Measurements from ENCODE around the gene IDI1. TPM values are rescaled to one million over a fixed set of nuclear protein-coding genes. Genes with fewer than 3 reads are reported as not detected.

Gene IDI1
- total RNA-seq, 3 donors from 2014 or later: 26.2 to 48.4 (median 45.1) TPM

DNA sequence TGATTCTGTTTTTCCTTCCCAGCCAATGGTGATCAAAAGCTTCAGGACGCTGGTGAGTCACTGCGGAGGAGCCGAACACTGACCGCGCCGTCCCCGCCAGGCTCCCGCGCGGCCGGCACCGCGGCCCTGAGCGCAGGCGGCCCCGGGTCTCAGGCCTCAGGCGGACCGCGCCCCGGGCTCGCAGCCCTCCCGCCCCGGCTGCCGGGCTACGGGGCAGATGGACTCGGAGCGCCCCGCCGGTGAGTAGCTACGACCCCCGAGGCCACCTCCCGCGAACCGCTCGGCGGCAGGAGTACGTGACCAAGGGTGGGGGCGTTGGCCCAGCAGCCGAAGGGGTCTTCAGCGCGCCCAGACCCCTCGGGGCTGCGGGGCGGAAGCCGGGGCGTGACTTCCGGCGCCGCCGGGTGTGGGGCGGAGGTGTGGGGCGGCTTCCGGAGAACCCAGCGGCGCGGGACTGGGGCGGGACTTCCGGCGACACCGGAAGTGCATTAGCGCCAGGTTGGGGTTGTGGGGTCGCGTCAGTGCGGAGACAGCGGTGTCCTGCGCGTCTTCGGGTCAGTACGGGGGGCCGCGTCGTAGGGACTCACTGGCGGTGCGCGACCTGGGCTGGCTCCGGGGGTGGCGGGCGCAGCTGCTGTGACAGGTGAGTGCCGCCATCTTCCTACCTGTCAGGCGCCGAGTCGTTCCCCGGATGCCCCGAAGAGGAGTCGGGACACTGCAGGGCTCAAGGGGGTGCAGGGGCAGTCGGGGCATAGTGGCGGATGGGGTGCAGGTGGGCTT, 7.6 kb upstream of the IDI1 start, which contains the start of gene WDR37:
WDR37 (plus strand) TSS at position 60 of the 780 bp plus-strand sequence. CDS start 15,771 bp downstream, outside the sequence.
- peak; percentile 63 to 82 for DNase-seq (ENCODE audit: low spot score in 2 of 2)
- Histone ChIP-seq H3K27me3 (no peaks in the 10 kb centered on the region), H3K27ac (peak within 1 kb of the TSS; percentile 98 to 99), H3K4me1 (peaks cover 0 to 5% of the 10 kb centered on the region in 2 donors), H3K9me3 (no peaks in the 10 kb centered on the region), H3K36me3 (no peaks in the 10 kb centered on the region), H3K4me3 (peak within 1 kb of the TSS; percentile 68 to 95 (median 93))
- intact Hi-C loops (cut with DNase I; ENCODE audit: low total_unique reads): no loop called here
- TF ChIP-seq, protein P1, sequence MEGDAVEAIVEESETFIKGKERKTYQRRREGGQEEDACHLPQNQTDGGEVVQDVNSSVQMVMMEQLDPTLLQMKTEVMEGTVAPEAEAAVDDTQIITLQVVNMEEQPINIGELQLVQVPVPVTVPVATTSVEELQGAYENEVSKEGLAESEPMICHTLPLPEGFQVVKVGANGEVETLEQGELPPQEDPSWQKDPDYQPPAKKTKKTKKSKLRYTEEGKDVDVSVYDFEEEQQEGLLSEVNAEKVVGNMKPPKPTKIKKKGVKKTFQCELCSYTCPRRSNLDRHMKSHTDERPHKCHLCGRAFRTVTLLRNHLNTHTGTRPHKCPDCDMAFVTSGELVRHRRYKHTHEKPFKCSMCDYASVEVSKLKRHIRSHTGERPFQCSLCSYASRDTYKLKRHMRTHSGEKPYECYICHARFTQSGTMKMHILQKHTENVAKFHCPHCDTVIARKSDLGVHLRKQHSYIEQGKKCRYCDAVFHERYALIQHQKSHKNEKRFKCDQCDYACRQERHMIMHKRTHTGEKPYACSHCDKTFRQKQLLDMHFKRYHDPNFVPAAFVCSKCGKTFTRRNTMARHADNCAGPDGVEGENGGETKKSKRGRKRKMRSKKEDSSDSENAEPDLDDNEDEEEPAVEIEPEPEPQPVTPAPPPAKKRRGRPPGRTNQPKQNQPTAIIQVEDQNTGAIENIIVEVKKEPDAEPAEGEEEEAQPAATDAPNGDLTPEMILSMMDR (IDR thresholded peaks at IDR 0.05): peak in 1 of 3 donors; percentile 16
- TF ChIP-seq POLR2A (IDR thresholded peaks at IDR 0.05) (peak; percentile 13), POLR2AphosphoS5 (IDR thresholded peaks at IDR 0.05) (peak; percentile 71 to 84 (median 75))

DNA sequence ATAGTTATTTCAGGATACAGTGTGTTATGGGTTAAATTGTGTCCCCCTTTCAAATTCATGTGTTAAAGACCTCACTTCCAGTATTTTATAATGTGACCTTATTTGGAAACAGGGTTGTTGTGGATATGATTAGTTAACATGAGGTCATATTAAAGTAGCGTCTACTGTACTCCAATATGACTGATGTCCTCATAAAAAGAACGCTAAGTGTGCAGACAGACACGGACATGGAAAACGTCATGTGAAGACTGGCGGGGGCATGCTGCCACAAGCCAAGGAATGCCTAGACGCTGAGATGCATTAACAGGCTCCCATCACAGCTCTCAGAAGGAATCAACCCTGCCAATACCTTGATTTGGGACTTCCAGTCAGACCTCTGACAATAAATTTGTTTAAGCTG, 5.8 kb upstream of the IDI1 start:
- Histone ChIP-seq H3K27me3 (no peaks in the 10 kb centered on the region), H3K4me3 (peak overlapping the region in 1 of 3 donors; percentile 93), H3K27ac (no peak overlapping the region), H3K36me3 (no peaks in the 10 kb centered on the region), H3K4me1 (peaks cover 0 to 13% of the 10 kb centered on the region in 2 donors), H3K9me3 (no peaks in the 10 kb centered on the region)
- TF ChIP-seq POLR2AphosphoS5 (IDR thresholded peaks at IDR 0.05) (no peak), POLR2A (IDR thresholded peaks at IDR 0.05) (no peak)
- TF ChIP-seq, protein P1 (IDR thresholded peaks at IDR 0.05): no peak
- intact Hi-C loops (cut with DNase I; ENCODE audit: low total_unique reads): no loop called here
- no peak for DNase-seq (ENCODE audit: low spot score in 2 of 2)

DNA sequence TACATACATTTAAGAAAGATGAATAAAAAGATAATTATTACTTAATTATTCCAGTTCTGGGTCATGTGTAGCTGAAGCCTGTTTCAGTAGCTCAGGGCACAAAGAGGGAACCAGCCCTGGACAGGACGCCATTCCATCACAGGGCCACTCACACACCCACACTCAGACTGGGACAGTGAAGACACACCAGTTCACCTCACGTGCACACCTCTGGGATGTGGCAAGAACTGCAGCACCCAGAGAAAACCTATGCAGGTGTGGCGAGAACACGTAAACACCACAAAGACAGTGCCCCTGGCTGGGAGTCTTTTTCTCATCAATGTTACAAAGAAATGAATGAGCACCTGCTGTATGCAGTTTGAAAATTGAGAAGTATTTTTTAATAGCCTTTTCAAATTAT, 1.6 kb upstream of the IDI1 start:
- H3K9me3 ChIP-seq: no peaks in the 10 kb centered on the region
- H3K36me3 ChIP-seq: no peaks in the 10 kb centered on the region
- H3K27ac ChIP-seq: peak overlapping the region in 1 of 2 donors; percentile 99
- intact Hi-C loops (cut with DNase I; ENCODE audit: low total_unique reads): no loop called here
- H3K4me3 ChIP-seq: no peak overlapping the region
- no peaks in the 10 kb centered on the region for H3K27me3 ChIP-seq
- peaks cover 0 to 12% of the 10 kb centered on the region in 2 donors for H3K4me1 ChIP-seq
- TF ChIP-seq, protein P1 (IDR thresholded peaks at IDR 0.05): no peak
- TF ChIP-seq POLR2AphosphoS5 (IDR thresholded peaks at IDR 0.05) (no peak), POLR2A (IDR thresholded peaks at IDR 0.05) (no peak)
- no peak for DNase-seq (ENCODE audit: low spot score in 2 of 2)

DNA sequence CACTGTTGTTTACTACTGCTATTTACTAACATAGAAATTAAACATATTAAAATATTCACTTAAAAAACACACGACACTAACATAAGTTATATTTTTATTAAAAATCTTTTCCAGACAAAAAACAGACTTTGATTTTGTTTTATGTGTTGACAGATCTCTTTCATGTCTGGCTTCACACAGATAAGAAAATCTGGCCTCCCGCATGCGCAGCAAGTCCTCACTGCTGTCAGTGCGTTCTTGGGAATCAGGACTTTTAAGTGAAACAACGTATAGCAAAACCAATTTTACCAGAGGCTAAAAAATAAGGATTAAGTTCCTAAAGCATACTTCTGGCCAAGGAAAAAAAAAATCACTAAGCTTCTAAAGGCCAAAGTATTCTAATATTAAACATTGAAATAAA, 1.2 kb upstream of the IDI1 start:
- Histone ChIP-seq H3K36me3 (no peaks in the 10 kb centered on the region), H3K9me3 (no peaks in the 10 kb centered on the region), H3K4me1 (peaks cover 0 to 8% of the 10 kb centered on the region in 2 donors), H3K27ac (peak overlapping the region in 1 of 2 donors; percentile 99), H3K27me3 (no peaks in the 10 kb centered on the region), H3K4me3 (peak overlapping the region; percentile 64 to 89 (median 83))
- intact Hi-C loops (cut with DNase I; ENCODE audit: low total_unique reads): no loop called here
- TF ChIP-seq POLR2AphosphoS5 (IDR thresholded peaks at IDR 0.05) (no peak), POLR2A (IDR thresholded peaks at IDR 0.05) (no peak)
- TF ChIP-seq, protein P1 (IDR thresholded peaks at IDR 0.05): no peak
- no peak for DNase-seq (ENCODE audit: low spot score in 2 of 2)

DNA sequence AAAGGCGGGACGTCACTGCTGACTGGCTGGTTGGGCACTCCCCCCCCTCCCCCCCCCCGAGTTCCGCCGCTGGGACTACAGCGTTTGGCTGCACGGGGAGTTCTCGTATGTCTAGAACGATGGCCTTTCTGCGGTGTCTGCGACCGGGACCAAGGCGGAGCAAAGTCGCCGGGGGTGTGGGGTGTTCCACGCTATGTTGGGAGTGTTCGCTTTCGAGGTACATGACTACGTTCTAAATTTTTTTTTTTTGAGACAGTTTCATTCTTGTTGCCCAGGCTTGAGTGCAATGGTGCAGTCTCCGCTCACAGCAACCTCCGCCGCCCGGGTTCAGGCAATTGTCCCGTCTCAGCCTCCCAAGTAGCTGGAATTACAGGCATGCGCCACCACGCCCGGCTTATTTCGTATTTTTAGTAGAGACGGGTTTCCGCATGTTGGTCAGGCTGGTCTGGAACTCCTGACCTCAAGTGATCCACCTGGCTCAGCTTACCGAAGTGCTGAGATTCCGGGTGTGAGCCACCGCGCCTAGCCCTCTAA, 573 bp upstream of the IDI1 start:
- no peak for DNase-seq (ENCODE audit: low spot score in 2 of 2)
- Histone ChIP-seq H3K27ac (peak overlapping the region; percentile 98 to 99), H3K27me3 (no peaks in the 10 kb centered on the region), H3K4me3 (peak overlapping the region; percentile 64 to 89 (median 83)), H3K9me3 (no peaks in the 10 kb centered on the region), H3K36me3 (no peaks in the 10 kb centered on the region), H3K4me1 (peaks cover 0 to 13% of the 10 kb centered on the region in 2 donors)
- intact Hi-C loops (cut with DNase I; ENCODE audit: low total_unique reads): no loop called here
- TF ChIP-seq POLR2A (IDR thresholded peaks at IDR 0.05): no peak
- no peak for TF ChIP-seq POLR2AphosphoS5 (IDR thresholded peaks at IDR 0.05)
- TF ChIP-seq, protein P1 (IDR thresholded peaks at IDR 0.05): no peak
